Activated T-cell treated with anti-CD3 and anti-CD28 coated beads, Interleukin-2, amount 50 U/mL, for 72 hours (primary cell): ENCODE results near the gene CENPS. TPM values are rescaled to one million over a fixed set of nuclear protein-coding genes. Genes with fewer than 3 reads are reported as not detected.
"Not testable (repeated sequence)": the region's sequence is repeated elsewhere in the genome, so short reads cannot be mapped to it uniquely, and the experiment has no call there.

ENCODE experiments used
- ATAC-seq, 2 donors: fragments of 150-1000 bp; cut with Tn5 transposase; replicated peaks in 1 of 2; 2 replicates each; pipeline ENCODE4 v1.10.0; 2021; ENCODE audit warnings: moderate library complexity in 2 of 2, mild to moderate bottlenecking in 1 of 2
- DNase-seq, 2 donors: peaks; one replicate each; pipeline ENCODE4 v3.0.0; 2021 to 2022; ENCODE audit warnings: mixed read lengths in 1 of 2
- H3K27ac Mint-ChIP-seq: one replicate; pipeline ENCODE4 v1.8.0; 2022; ENCODE audit warnings: mild to moderate bottlenecking, moderate library complexity, mixed read lengths
- H3K27me3 Mint-ChIP-seq: one replicate; pipeline ENCODE4 v1.8.0; 2022; ENCODE audit warnings: low read depth, mixed read lengths
- H3K36me3 Mint-ChIP-seq, 2 donors: one replicate each; pipeline ENCODE4 v1.8.0; 2022; ENCODE audit warnings: mixed read lengths in 2 of 2, mild to moderate bottlenecking in 1 of 2; ENCODE audit not compliant: insufficient read depth in 2 of 2
- H3K4me1 Mint-ChIP-seq: one replicate; pipeline ENCODE4 v1.8.0; 2022; ENCODE audit warnings: low read depth, mixed read lengths
- H3K4me3 Mint-ChIP-seq, 2 donors: one replicate each; pipeline ENCODE4 v1.8.0; 2022; ENCODE audit warnings: mild to moderate bottlenecking in 2 of 2, mixed read lengths in 2 of 2, moderate library complexity in 2 of 2
- H3K9me3 Mint-ChIP-seq, 2 donors: one replicate each; pipeline ENCODE4 v1.8.0; 2022; ENCODE audit warnings: mixed read lengths in 2 of 2
- total RNA-seq, 2 donors: library from RNA; stranded (reverse); gene quantifications; one replicate each; pipeline ENCODE4 v1.2.3, GENCODE V29; 2022

The CENPS gene
- total RNA-seq, 2 donors from 2014 or later: 15.7 to 16.8 TPM

DNA sequence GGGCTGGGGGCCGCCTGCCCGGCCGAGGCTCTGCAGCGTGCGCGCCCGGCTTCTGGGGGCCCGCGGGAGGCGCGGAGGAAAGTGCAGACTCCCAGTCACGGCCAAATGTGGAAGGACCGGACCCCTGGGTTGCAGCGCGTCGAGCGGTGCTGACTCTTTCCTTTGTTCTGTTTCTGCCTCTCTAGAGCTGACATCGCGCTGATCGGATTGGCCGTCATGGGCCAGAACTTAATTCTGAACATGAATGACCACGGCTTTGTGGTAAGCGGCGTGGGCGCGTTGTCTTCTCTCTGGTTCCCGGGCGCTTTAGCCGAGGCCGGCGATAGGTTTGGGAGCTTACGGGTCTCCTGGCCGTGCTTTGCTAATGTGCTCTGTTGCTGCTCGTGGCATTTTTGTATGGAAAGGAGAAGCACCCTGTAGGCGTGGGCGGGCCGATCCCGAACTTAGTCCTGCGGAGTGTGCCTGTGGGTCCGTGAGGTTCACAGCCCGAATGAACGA is 30.7 kb upstream of the CENPS start:
- H3K4me1 Mint-ChIP-seq: peaks cover 35% of the 10 kb centered on the region
- DNase-seq (no peak), ATAC-seq (no peak)
- peaks cover 5 to 18% of the 10 kb centered on the region in 2 donors for H3K36me3 Mint-ChIP-seq
- H3K27me3 Mint-ChIP-seq: no peaks in the 10 kb centered on the region
- H3K9me3 Mint-ChIP-seq: no peaks in the 10 kb centered on the region
- H3K4me3 Mint-ChIP-seq: peak overlapping the region; percentile 92 to 96
- H3K27ac Mint-ChIP-seq: peak overlapping the region; percentile 52

DNA sequence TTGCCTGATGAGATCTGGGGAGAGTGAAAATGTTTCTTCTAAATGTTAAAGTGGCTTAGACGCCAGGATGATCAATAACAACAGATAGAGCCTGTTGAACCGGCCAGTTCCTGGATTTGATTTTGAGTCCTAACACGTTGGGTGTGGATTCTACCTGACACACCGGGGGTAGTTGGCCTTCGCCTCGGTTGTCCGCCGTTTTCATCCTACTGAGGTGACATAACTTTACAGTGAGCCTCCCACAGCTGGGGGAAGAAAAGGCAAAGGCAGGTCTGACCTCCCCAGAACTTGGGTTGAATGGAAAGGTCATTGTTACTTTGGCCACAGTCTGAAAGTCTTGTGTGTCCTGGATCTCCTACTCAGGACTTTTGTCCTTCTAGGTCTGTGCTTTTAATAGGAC is 30.2 kb upstream of the CENPS start:
- H3K27me3 Mint-ChIP-seq: no peaks in the 10 kb centered on the region
- H3K9me3 Mint-ChIP-seq: no peaks in the 10 kb centered on the region

DNA sequence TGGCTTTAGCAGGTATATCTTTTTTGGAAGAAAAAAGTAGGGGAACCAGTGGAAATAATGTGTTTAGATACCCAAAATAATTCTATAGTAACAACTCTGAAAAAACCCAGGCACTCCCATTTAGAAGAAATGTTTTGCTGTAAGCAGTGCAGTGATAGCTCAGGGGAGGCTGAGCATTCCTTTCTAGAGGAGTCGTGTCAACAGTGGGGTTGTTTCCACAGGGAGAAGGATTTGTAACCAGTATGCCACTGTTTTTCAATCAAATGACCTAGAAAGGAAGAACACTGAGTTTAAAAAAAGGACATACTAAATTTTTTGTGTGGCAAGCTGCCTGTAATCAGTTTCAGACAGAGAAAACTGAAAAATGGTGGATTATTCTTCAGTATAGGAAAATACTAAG is 29.0 kb upstream of the CENPS start:
- H3K4me3 Mint-ChIP-seq: no peak overlapping the region

More for the DNA sequence above, 30.2 kb upstream of the CENPS start:
- DNase-seq (no peak), ATAC-seq (no peak)
- H3K4me1 Mint-ChIP-seq: peaks cover 35% of the 10 kb centered on the region
- peaks cover 5 to 18% of the 10 kb centered on the region in 2 donors for H3K36me3 Mint-ChIP-seq
- peak overlapping the region; percentile 92 to 96 for H3K4me3 Mint-ChIP-seq
- H3K27ac Mint-ChIP-seq: peak overlapping the region; percentile 52

DNA sequence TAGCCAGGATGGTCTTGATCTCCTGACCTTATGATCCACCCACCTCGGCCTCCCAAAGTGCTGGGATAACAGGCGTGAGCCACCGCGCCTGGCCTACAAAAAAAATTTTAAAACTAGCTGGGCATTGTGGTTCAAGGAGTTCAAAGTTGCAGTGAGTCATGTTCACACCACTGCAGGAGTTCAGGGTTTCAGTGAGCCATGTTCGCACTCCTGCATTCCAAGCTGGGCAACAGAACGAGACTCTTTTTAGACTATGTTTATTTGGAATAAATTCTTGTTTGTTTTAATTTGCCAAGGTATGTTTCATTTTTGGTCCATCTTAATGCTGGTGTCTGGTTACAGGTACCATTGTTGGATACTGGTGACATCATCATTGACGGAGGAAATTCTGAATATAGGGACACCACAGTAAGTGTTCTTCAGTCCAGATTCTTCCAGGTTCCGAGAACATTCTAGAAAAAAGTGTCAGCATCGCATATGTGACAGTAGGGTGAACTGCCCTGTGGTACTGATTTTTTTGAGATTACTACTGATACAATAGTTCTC is 27.4 kb upstream of the CENPS start:
- DNase-seq: no peak
- H3K36me3 Mint-ChIP-seq: peaks cover 5 to 23% of the 10 kb centered on the region in 2 donors
- no peaks in the 10 kb centered on the region for H3K9me3 Mint-ChIP-seq
- H3K4me3 Mint-ChIP-seq: no peak overlapping the region
- ATAC-seq: no peak
- H3K27me3 Mint-ChIP-seq: no peaks in the 10 kb centered on the region
- H3K4me1 Mint-ChIP-seq: peaks cover 35% of the 10 kb centered on the region
- H3K27ac Mint-ChIP-seq: no peak overlapping the region

More for the DNA sequence above, 29.0 kb upstream of the CENPS start:
- no peaks in the 10 kb centered on the region for H3K27me3 Mint-ChIP-seq
- DNase-seq: no peak
- H3K4me1 Mint-ChIP-seq: peaks cover 35% of the 10 kb centered on the region
- peaks cover 5 to 18% of the 10 kb centered on the region in 2 donors for H3K36me3 Mint-ChIP-seq
- peak overlapping the region; percentile 65 for H3K27ac Mint-ChIP-seq
- no peaks in the 10 kb centered on the region for H3K9me3 Mint-ChIP-seq
- no peak for ATAC-seq

DNA sequence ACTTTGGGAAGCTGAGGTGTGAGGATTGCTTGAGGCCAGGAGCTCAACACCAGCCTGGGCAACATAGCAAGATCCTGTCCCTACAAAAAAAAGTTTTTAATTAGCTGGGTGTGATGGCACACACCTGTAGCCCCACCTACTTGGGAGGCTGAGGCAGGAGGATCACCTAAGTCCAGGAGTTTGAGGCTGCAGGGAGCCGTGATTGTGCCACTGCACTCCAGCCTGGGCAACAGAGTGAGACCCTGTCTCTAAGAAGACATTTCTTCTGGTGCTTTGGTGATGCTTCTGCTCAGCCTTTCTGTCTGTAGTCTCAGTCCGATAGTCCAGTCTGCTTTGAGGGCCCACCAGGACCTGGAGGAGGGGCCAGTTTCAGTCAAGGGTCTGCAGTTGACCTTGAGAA is 23.0 kb upstream of the CENPS start:
- Mint-ChIP-seq H3K4me1 (peaks cover 7% of the 10 kb centered on the region), H3K9me3 (no peaks in the 10 kb centered on the region), H3K4me3 (no peak overlapping the region), H3K36me3 (peaks cover 6 to 25% of the 10 kb centered on the region in 2 donors), H3K27me3 (no peaks in the 10 kb centered on the region), H3K27ac (no peak overlapping the region)
- DNase-seq (no peak), ATAC-seq (no peak)

DNA sequence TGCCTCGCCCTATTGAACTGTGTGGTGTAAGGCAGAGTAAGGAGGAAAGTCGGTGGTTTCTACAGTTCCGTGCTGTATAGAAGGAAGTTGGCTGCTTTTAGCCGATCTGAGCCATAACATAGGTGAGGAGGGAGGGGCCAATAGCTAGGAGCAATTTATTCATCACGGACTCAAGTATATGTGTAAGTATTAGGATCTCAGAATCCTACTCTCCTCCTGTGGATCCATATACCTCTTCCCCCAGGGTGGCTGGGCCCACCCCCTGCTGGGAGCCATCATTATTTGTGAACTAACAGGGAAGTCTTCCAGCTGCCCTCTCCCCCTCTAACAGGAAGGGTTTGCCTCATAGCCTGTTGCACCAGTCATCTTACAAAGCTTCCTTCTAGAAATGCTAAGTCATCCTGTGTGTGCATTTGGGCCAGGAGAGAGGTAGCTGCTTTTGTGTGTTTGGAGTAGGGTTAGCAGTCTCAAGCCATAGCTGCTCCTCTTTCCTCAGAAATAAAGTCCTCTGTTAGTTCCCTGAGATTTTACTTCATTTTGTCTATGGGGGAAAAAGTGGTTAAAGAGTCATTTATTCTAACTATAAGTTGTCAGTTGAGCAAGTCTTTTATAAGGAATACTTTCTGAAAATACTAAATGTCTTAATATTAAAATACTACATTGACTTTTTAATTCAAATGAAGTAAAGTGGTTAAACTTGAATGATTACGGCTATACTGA is 14.9 kb upstream of the CENPS start:
- DNase-seq (no peak), ATAC-seq (peak; percentile 27 to 60)
- Mint-ChIP-seq H3K27me3 (no peaks in the 10 kb centered on the region), H3K27ac (peak overlapping the region; percentile 53), H3K4me1 (peaks cover 6% of the 10 kb centered on the region), H3K9me3 (no peaks in the 10 kb centered on the region), H3K4me3 (peak overlapping the region in 1 of 2 donors; percentile 22), H3K36me3 (peaks cover 11 to 29% of the 10 kb centered on the region in 2 donors)

DNA sequence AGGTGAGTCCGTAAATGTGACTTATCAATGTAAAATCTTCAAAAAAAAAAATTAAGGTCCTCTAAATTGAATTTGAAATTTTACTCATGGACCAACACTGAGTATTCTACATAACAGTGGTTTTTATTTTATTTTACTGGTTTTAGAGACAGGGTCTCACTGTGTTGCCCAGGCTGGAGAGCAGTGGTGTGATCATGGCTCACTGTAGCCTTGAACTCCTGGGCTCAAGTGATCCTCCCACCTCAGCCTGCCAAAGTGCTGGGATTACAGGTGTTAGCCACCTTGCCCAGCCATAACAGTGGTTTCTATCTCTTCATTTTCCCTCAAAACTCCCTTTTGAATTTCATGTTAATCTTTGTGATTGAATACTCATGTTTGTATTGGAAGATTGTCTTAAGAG is 14.3 kb upstream of the CENPS start:
- not testable (repeated sequence) for ATAC-seq, H3K4me3 Mint-ChIP-seq, H3K27me3 Mint-ChIP-seq, H3K9me3 Mint-ChIP-seq, DNase-seq, H3K4me1 Mint-ChIP-seq
- peak overlapping the region; percentile 55 for H3K27ac Mint-ChIP-seq
- peaks cover 11 to 29% of the 10 kb centered on the region in 2 donors for H3K36me3 Mint-ChIP-seq

DNA sequence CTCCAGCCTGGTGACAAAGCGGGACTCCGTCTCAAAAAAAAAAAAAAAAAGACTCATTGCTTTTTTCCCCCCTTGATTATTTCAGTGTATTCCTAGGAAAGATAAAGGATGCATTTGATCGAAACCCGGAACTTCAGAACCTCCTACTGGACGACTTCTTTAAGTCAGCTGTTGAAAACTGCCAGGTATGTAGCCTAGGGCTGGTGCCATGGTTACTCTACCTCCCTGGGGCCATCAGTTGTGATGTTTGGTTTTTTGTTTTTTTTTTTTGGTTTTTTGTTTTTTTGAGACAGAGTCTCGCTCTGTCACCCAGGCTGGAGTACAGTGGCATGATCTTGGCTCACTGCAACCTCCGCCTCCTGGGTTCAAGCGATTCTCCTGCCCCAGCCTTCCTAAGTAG is 11.5 kb upstream of the CENPS start:
- not testable (repeated sequence) for H3K4me3 Mint-ChIP-seq, ATAC-seq, DNase-seq, H3K27ac Mint-ChIP-seq, H3K4me1 Mint-ChIP-seq, H3K27me3 Mint-ChIP-seq, H3K9me3 Mint-ChIP-seq
- H3K36me3 Mint-ChIP-seq: peaks cover 8 to 18% of the 10 kb centered on the region in 2 donors

DNA sequence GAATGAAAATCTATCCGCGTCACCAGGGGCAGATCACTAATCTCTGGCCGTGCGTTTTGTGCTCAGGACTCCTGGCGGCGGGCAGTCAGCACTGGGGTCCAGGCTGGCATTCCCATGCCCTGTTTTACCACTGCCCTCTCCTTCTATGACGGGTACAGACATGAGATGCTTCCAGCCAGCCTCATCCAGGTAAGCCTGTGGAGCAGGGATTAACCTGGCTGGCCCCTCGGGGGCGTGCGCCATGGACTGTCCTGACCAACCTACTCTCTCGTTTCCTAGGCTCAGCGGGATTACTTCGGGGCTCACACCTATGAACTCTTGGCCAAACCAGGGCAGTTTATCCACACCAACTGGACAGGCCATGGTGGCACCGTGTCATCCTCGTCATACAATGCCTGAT is 10.9 kb upstream of the CENPS start:
- Mint-ChIP-seq H3K4me1 (peaks cover 6% of the 10 kb centered on the region), H3K27ac (no peak overlapping the region), H3K4me3 (no peak overlapping the region), H3K27me3 (no peaks in the 10 kb centered on the region), H3K9me3 (no peaks in the 10 kb centered on the region), H3K36me3 (peaks cover 8 to 18% of the 10 kb centered on the region in 2 donors)
- no peak for ATAC-seq
- DNase-seq: no peak

DNA sequence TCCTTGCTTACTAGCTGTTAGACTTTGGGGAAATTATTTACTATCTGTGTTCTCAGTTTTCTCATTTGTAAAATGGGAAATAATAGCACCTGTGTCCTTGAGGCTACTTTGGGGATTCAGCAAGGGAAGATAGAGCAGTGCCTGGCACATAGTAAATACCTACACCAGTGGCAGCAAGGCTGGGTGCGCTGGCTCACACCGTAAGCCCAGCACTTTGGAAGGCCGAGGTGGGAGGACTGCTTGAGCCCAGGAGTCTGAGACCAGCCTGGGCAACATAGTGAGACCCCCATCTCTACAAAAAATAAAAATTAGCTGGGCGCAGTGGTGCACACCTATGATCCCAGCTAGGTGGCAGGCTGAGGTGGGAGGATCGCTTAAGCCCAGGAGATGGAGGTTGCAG is 8.6 kb upstream of the CENPS start:
- no peaks in the 10 kb centered on the region for H3K27me3 Mint-ChIP-seq

DNA sequence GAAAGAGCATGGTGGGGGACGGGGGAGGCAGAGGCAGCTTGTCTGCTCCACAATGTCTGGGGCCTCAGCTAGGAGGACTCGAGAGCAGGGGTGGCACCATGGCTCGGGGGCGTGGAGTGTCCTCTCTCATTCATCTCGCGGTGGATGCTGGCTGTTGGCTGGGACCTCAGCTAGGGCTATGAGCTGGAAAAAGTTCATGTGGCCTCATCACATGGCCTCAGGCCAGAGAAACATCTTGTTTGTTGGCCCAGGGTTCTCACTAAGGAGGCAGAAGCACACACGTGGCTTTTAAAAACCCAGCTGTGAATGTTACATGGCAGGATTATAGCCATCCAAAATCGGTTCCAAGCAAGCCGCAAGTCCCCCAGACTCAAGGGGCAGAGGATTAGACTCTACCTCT is 6.2 kb upstream of the CENPS start:
- Mint-ChIP-seq H3K4me1 (peaks cover under 1% of the 10 kb centered on the region), H3K4me3 (no peak overlapping the region), H3K27me3 (no peaks in the 10 kb centered on the region), H3K27ac (no peak overlapping the region), H3K36me3 (peaks cover 7 to 10% of the 10 kb centered on the region in 2 donors), H3K9me3 (no peaks in the 10 kb centered on the region)
- DNase-seq (no peak), ATAC-seq (no peak)

More for the DNA sequence above, 8.6 kb upstream of the CENPS start:
- H3K27ac Mint-ChIP-seq: no peak overlapping the region
- no peaks in the 10 kb centered on the region for H3K9me3 Mint-ChIP-seq
- H3K4me1 Mint-ChIP-seq: no peaks in the 10 kb centered on the region
- DNase-seq (no peak), ATAC-seq (no peak)
- peaks cover 7 to 14% of the 10 kb centered on the region in 2 donors for H3K36me3 Mint-ChIP-seq
- H3K4me3 Mint-ChIP-seq: no peak overlapping the region

DNA sequence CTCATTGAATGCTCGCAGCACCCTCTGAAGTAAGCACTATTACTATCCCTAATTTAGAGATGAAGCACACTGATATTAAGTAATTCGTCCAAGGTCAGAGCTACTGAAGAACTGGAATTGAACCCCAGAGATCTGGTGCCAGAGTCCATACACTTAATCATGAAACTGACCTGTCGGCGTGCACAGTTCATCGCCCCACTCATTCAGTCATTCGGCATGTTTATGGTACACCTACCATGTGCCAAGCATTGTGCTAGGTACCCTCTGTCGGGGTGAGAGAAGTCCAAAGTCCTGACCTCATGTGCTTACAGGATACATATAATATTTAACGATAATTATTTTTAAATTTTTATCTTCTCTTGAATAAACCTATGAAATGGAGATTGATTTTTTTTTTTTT is 5.6 kb upstream of the CENPS start:
- Mint-ChIP-seq H3K27ac (no peak overlapping the region), H3K4me1 (peaks cover 7% of the 10 kb centered on the region), H3K4me3 (no peak overlapping the region), H3K27me3 (no peaks in the 10 kb centered on the region), H3K9me3 (no peaks in the 10 kb centered on the region), H3K36me3 (peaks cover 3 to 5% of the 10 kb centered on the region in 2 donors)
- DNase-seq: no peak
- ATAC-seq: no peak

DNA sequence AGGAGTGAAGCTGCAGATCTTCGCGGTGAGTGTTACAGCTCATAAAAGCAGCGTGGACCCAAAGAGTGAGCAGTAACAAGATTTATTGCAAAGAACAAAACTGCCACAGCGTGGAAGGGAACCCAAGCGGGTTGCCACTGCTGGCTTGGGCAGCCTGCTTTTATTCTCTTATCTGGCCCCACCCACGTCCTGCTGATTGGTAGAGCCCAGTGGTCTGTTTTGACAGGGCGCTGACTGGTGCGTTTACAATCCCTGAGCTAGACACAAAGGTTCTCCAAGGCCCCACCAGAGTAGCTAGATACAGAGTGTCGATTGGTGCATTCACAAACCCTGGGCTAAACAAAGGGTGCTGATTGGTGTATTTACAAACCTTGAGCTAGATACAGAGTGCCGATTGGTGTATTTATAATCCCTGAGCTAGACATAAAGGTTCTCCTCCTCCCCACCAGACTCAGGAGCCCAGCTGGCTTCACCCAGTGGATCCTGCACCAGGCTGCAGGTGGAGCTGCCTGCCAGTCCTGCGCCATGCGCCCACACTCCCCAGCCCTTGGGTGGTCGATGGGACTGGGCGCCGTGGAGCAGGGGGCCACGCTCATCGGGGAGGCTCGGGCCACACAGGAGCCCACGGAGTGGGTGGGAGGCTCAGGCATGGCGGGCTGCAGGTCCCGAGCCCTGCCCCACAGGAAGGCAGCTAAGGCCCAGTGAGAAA is 4.3 kb upstream of the CENPS start:
- H3K36me3 Mint-ChIP-seq, H3K4me3 Mint-ChIP-seq, H3K27ac Mint-ChIP-seq: not testable (repeated sequence)

More for the DNA sequence above, 4.3 kb upstream of the CENPS start:
- not testable (repeated sequence) for DNase-seq, ATAC-seq, H3K27me3 Mint-ChIP-seq, H3K9me3 Mint-ChIP-seq
- peaks cover 13% of the 10 kb centered on the region for H3K4me1 Mint-ChIP-seq
